HepG2 (cell line): ENCODE measurements around the gene RNF183. TPM values are rescaled to one million over a fixed set of nuclear protein-coding genes. Genes with fewer than 3 reads are reported as not detected.

Source experiments
- CBX5 ChIP-seq: sonication (generic); formaldehyde crosslinking; IDR thresholded peaks from 2 replicates; pipeline ENCODE4 v1.4.0; 2020; ENCODE audit warnings: missing genetic modification reagents, borderline replicate concordance
- CCDC6 ChIP-seq: sonication (generic); formaldehyde crosslinking; IDR thresholded peaks from 2 replicates; pipeline ENCODE4 v1.8.1; 2022; ENCODE audit warnings: mild to moderate bottlenecking, missing genetic modification reagents, moderate library complexity
- CHCHD3 ChIP-seq: sonication (generic); formaldehyde crosslinking; IDR thresholded peaks from 2 replicates; pipeline ENCODE4 v1.8.0; 2022; ENCODE audit warnings: mild to moderate bottlenecking, missing genetic modification reagents, moderate library complexity
- ELF4 ChIP-seq: sonication (generic); formaldehyde crosslinking; IDR thresholded peaks from 2 replicates; pipeline ENCODE4 v1.5.0; 2020; ENCODE audit warnings: missing genetic modification reagents, mild to moderate bottlenecking, moderate library complexity, borderline replicate concordance
- KLF16 ChIP-seq, 2 experiments: sonication (generic) in 1 of 2; formaldehyde crosslinking in 1 of 2; IDR thresholded peaks; 2 replicates each; pipeline versions ENCODE4 v1.6.1 to v1.8.0; 2016 to 2023; ENCODE audit warnings: missing genetic modification reagents in 2 of 2, missing compliant biosample characterization in 1 of 2
- MZF1 ChIP-seq: sonication (generic); formaldehyde crosslinking; IDR thresholded peaks from 2 replicates; pipeline ENCODE4 v1.8.1; 2023; ENCODE audit warnings: mild to moderate bottlenecking, missing genetic modification reagents, borderline replicate concordance
- NR2C2 ChIP-seq: sonication (generic); formaldehyde crosslinking; IDR thresholded peaks from 2 replicates; pipeline ENCODE4 v1.4.0; 2020; ENCODE audit warnings: missing genetic modification reagents, mild to moderate bottlenecking, moderate library complexity, borderline replicate concordance
- PHF8 ChIP-seq: sonication (generic); formaldehyde crosslinking; IDR thresholded peaks from 2 replicates; pipeline ENCODE4 v1.5.0; 2020; ENCODE audit warnings: missing genetic modification reagents
- POLR2AphosphoS5 ChIP-seq: IDR thresholded peaks from 2 replicates; pipeline ENCODE4 v1.6.1; 2012; ENCODE audit warnings: low read depth, low read length
- SRSF1 ChIP-seq: fragments of 200-400 bp; formaldehyde crosslinking; optimal IDR thresholded peaks from 2 replicates; pipeline ENCODE3; 2017; ENCODE audit warnings: mild to moderate bottlenecking, low read depth, low read length, moderate library complexity
- ZFY ChIP-seq: sonication (generic); formaldehyde crosslinking; IDR thresholded peaks from 2 replicates; pipeline ENCODE4 v1.4.0; 2020; ENCODE audit warnings: missing genetic modification reagents
- ZNF263 ChIP-seq: sonication (generic); formaldehyde crosslinking; IDR thresholded peaks from 2 replicates; pipeline ENCODE4 v1.4.0; 2020; ENCODE audit warnings: missing genetic modification reagents
- ZNF333 ChIP-seq: sonication (generic); formaldehyde crosslinking; IDR thresholded peaks from 2 replicates; pipeline ENCODE4 v1.4.0; 2020; ENCODE audit warnings: mild to moderate bottlenecking, missing genetic modification reagents, borderline replicate concordance
- polyA plus RNA-seq, 8 experiments: library from polyadenylated mRNA; depleted of rRNA in 3 of 8; stranded (reverse) in 7 of 8; unstranded in 1 of 8; fragments of >200 nt; fragmentation: Illumina TruSeq in 4 of 8; extraction: Trizol in 4 of 8; gene quantifications; 2 replicates each; pipeline versions ENCODE4 v1.2.1 to v1.2.3, GENCODE V29; 2011 to 2016; ENCODE audit warnings: low read depth in 4 of 8, missing spikeins in 1 of 8, mixed read lengths in 1 of 8; ENCODE audit not compliant: insufficient read depth in 1 of 8
- total RNA-seq, 5 experiments: library from RNA; depleted of rRNA; stranded (reverse); fragments of >200 nt; fragmentation: Illumina TruSeq; extraction: Trizol; gene quantifications; 2 replicates each; pipeline ENCODE4 v1.2.3, GENCODE V29; 2016; ENCODE audit warnings: low read depth in 1 of 5
- TF ChIP-seq, protein P1 (sequence below): sonication (generic); formaldehyde crosslinking; IDR thresholded peaks from 2 replicates; pipeline ENCODE4 v1.4.0; 2020; ENCODE audit warnings: mild to moderate bottlenecking, missing genetic modification reagents
- TF ChIP-seq, protein P2 (sequence below): sonication (generic); formaldehyde crosslinking; IDR thresholded peaks from 2 replicates; pipeline ENCODE4 v1.4.0; 2020; ENCODE audit warnings: missing genetic modification reagents, borderline replicate concordance
- TF ChIP-seq, protein P3 (sequence below): sonication (generic); formaldehyde crosslinking; IDR thresholded peaks from 2 replicates; pipeline ENCODE4 v1.5.1; 2020; ENCODE audit warnings: missing genetic modification reagents, mild to moderate bottlenecking, borderline replicate concordance
- TF ChIP-seq, protein P4 (sequence below): sonication (generic); formaldehyde crosslinking; IDR thresholded peaks from 2 replicates; pipeline ENCODE4 v1.9.0; 2021; ENCODE audit warnings: missing genetic modification reagents, borderline replicate concordance
- TF ChIP-seq, protein P5 (sequence below): sonication (generic); formaldehyde crosslinking; IDR thresholded peaks from 2 replicates; pipeline ENCODE4 v1.4.0; 2020; ENCODE audit warnings: mild to moderate bottlenecking, missing genetic modification reagents

RNF183 gene
- total and polyA plus RNA-seq, 2 of the 13 experiments (the other 11 are each of a cell fraction or from before 2014, with no cell fraction given), result 0.13 to 6.5 TPM

DNA sequence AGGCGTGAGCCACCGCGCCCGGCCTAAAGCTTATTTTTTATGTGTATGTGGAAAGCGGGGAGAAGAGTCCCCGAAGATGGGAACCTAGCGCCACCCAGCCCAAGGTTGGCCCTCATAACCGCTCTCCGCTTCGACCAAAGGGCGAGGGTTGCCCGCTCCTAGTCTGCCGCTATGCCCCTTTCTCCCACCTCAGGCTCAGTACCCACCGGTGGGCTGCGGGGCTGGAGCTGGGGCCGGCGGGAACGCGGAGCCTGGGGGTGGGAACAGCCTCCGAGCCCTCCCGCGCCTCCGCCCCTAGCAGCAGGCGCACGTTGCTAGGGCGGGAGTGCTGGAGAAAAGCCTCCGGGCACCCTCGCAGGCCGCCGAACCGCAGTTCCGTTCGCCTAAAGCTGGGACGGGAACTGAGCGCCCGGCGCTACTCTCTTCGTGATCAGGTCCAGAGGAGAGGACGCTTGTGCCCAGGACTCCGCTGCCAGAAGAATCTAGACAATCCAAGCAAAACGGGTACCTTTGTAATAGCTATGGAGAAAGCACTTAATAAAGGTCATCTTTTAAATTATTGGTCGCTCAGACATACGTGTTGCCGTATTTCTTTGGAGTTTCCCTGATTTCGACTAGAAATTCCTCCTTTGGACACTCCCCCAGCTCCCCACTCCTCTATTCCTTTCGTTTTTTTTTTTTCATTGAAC, 37.0 kb upstream of the RNF183 start, which contains the start of gene WDR31 (continued):
- TF ChIP-seq NR2C2 (CRISPR knock-in tag) (peak; percentile 78), CBX5 (CRISPR knock-in tag) (peak; percentile 95; the same call in 1 of the 2 replicates), ZNF333 (0 out of 2 replicates have a peak, but pooled peaks have one; percentile 54), CHCHD3 (CRISPR knock-in tag) (0 out of 2 replicates have a peak, but pooled peaks have one; percentile 78), PHF8 (peak; percentile 88), SRSF1 (peak; percentile 62), MZF1 (CRISPR knock-in tag) (0 out of 2 replicates have a peak, but pooled peaks have one; percentile 48), ELF4 (CRISPR knock-in tag) (no peak), ZNF263 (CRISPR knock-in tag) (peak; percentile 35; the same call in 1 of the 2 replicates), CCDC6 (CRISPR knock-in tag) (peak; percentile 69; the same call in 1 of the 2 replicates), KLF16 (CRISPR knock-in tag; IDR thresholded peaks at IDR 0.05) (peak in 1 of 2 experiments; percentile 92; a peak in 2 of 4 replicates), POLR2AphosphoS5 (peak; percentile 68), ZFY (CRISPR knock-in tag) (peak; percentile 85)
- TF ChIP-seq, protein P1, sequence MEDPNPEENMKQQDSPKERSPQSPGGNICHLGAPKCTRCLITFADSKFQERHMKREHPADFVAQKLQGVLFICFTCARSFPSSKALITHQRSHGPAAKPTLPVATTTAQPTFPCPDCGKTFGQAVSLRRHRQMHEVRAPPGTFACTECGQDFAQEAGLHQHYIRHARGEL (CRISPR knock-in tag), result no peak
- TF ChIP-seq, protein P2, sequence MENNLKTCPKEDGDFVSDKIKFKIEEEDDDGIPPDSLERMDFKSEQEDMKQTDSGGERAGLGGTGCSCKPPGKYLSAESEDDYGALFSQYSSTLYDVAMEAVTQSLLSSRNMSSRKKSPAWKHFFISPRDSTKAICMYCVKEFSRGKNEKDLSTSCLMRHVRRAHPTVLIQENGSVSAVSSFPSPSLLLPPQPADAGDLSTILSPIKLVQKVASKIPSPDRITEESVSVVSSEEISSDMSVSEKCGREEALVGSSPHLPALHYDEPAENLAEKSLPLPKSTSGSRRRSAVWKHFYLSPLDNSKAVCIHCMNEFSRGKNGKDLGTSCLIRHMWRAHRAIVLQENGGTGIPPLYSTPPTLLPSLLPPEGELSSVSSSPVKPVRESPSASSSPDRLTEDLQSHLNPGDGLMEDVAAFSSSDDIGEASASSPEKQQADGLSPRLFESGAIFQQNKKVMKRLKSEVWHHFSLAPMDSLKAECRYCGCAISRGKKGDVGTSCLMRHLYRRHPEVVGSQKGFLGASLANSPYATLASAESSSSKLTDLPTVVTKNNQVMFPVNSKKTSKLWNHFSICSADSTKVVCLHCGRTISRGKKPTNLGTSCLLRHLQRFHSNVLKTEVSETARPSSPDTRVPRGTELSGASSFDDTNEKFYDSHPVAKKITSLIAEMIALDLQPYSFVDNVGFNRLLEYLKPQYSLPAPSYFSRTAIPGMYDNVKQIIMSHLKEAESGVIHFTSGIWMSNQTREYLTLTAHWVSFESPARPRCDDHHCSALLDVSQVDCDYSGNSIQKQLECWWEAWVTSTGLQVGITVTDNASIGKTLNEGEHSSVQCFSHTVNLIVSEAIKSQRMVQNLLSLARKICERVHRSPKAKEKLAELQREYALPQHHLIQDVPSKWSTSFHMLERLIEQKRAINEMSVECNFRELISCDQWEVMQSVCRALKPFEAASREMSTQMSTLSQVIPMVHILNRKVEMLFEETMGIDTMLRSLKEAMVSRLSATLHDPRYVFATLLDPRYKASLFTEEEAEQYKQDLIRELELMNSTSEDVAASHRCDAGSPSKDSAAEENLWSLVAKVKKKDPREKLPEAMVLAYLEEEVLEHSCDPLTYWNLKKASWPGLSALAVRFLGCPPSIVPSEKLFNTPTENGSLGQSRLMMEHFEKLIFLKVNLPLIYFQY (CRISPR knock-in tag), result 0 out of 2 replicates have a peak, but pooled peaks have one; percentile 27
- TF ChIP-seq, protein P3, sequence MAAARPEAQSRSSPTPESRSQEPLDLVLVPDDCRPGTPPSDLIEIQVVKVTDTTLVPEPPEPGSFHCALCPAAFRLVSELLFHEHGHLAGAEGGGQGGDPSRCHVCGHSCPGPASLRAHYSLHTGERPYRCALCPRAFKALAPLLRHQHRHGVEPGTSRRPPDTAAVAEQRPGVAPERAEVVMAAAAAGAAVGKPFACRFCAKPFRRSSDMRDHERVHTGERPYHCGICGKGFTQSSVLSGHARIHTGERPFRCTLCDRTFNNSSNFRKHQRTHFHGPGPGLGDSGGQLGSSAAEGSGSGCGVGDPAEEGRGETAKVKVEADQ (CRISPR knock-in tag), result 0 out of 2 replicates have a peak, but pooled peaks have one; percentile 76
- TF ChIP-seq, protein P4, sequence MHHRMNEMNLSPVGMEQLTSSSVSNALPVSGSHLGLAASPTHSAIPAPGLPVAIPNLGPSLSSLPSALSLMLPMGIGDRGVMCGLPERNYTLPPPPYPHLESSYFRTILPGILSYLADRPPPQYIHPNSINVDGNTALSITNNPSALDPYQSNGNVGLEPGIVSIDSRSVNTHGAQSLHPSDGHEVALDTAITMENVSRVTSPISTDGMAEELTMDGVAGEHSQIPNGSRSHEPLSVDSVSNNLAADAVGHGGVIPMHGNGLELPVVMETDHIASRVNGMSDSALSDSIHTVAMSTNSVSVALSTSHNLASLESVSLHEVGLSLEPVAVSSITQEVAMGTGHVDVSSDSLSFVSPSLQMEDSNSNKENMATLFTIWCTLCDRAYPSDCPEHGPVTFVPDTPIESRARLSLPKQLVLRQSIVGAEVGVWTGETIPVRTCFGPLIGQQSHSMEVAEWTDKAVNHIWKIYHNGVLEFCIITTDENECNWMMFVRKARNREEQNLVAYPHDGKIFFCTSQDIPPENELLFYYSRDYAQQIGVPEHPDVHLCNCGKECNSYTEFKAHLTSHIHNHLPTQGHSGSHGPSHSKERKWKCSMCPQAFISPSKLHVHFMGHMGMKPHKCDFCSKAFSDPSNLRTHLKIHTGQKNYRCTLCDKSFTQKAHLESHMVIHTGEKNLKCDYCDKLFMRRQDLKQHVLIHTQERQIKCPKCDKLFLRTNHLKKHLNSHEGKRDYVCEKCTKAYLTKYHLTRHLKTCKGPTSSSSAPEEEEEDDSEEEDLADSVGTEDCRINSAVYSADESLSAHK (CRISPR knock-in tag), result 0 out of 2 replicates have a peak, but pooled peaks have one; percentile 67
- TF ChIP-seq, protein P5, sequence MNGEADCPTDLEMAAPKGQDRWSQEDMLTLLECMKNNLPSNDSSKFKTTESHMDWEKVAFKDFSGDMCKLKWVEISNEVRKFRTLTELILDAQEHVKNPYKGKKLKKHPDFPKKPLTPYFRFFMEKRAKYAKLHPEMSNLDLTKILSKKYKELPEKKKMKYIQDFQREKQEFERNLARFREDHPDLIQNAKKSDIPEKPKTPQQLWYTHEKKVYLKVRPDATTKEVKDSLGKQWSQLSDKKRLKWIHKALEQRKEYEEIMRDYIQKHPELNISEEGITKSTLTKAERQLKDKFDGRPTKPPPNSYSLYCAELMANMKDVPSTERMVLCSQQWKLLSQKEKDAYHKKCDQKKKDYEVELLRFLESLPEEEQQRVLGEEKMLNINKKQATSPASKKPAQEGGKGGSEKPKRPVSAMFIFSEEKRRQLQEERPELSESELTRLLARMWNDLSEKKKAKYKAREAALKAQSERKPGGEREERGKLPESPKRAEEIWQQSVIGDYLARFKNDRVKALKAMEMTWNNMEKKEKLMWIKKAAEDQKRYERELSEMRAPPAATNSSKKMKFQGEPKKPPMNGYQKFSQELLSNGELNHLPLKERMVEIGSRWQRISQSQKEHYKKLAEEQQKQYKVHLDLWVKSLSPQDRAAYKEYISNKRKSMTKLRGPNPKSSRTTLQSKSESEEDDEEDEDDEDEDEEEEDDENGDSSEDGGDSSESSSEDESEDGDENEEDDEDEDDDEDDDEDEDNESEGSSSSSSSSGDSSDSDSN, result peak; percentile 94
